K562 treated with DMSO at 1 percent for 48 hours (cell line): ENCODE measurements around the gene IFI27L1. TPM values are rescaled to one million over a fixed set of nuclear protein-coding genes. Genes with fewer than 3 reads are reported as not detected.

Experiments used
- total RNA-seq: library from RNA; unstranded; fragments of 300-600 nt; gene quantifications from 2 replicates; pipeline ENCODE4 v1.2.3, GENCODE V29; 2022; ENCODE audit warnings: low replicate concordance; ENCODE audit errors: extremely low read depth

Gene IFI27L1
- total RNA-seq = not detected in 2 replicates

GRCh38 chr14:94080621-94081385 lies at the start of gene IFI27L1, which contains the start of gene DDX24:
TSS of gene IFI27L1 (plus strand) at chr14:94081310. CDS start at chr14:94096938, 15,628 bp downstream.
TSS of gene DDX24 (minus strand) at chr14:94081202. CDS start at chr14:94079742, 1,460 bp downstream.

GRCh38 chr14:94110552-94111181 lies 29.6 kb downstream of the IFI27L1 start, which contains the start of gene IFI27:
TSS of gene IFI27 (plus strand) at chr14:94110736.

GRCh38 chr14:94129111-94129757 lies 48.1 kb downstream of the IFI27L1 start, which contains the start of gene IFI27L2:
TSS of gene IFI27L2 (minus strand) at chr14:94129604. CDS start at chr14:94129564, 40 bp downstream.

Other genes with a start within 250 kb of the IFI27L1 start
- not detected in 2 replicates for gene FAM181A, start 154.0 kb upstream of the IFI27L1 start, total RNA-seq
- gene ASB2, start 104.7 kb upstream of the IFI27L1 start, total RNA-seq = not detected in 2 replicates
- not detected in 2 replicates for gene CCDC197, start 84.0 kb upstream of the IFI27L1 start, total RNA-seq
- not detected in 2 replicates for gene OTUB2, start 55.0 kb upstream of the IFI27L1 start, total RNA-seq
- gene DDX24, start 108 bp upstream of the IFI27L1 start, total RNA-seq = not detected in 2 replicates
- not detected in 2 replicates for gene IFI27, start 29.4 kb downstream of the IFI27L1 start, total RNA-seq
- gene IFI27L2, start 48.3 kb downstream of the IFI27L1 start, total RNA-seq = not detected in 2 replicates
- not detected in 2 replicates for gene PPP4R4, start 93.0 kb downstream of the IFI27L1 start, total RNA-seq
- gene SERPINA10, start 212.0 kb downstream of the IFI27L1 start, total RNA-seq = not detected in 2 replicates
- gene SERPINA6, start 242.0 kb downstream of the IFI27L1 start, total RNA-seq = not detected in 2 replicates